A673 (cell line): Measurements from ENCODE around the gene MAP6. TPM values are rescaled to one million over a fixed set of nuclear protein-coding genes. Genes with fewer than 3 reads are reported as not detected.

Experiments used
- BruUV-seq: library from RNA; stranded (reverse); fragments of 400-500 nt; replicated peaks from 2 replicates; lab custom pipeline; 2021; lab: Mats Ljungman, UMichigan
- CTCF ChIA-PET: fragments of 300-600 bp; sonication (Branson Sonifier 250); formaldehyde crosslinking; loops from one replicate; lab custom pipeline; 2022; ENCODE audit warnings: antibody characterized with exemption; lab: Charles Lee
- POLR2A ChIA-PET: fragments of 300-600 bp; sonication (Branson Sonifier 250); formaldehyde crosslinking; loops from one replicate; lab custom pipeline; 2022; ENCODE audit warnings: antibody characterized with exemption; ENCODE audit not compliant: low non-redundant PET; lab: Charles Lee
- DNase-seq: peaks from one replicate; pipeline ENCODE4 v3.0.0-alpha.2; 2015; ENCODE audit warnings: low spot score
- H3K27ac ChIP-seq: fragments of 200-600 bp; sonication (generic); 2 replicates; pipeline ENCODE4 v1.5.1; 2016; ENCODE audit warnings: mixed run types, low read depth, mild to moderate bottlenecking, mixed read lengths, antibody characterized with exemption, low read length; ENCODE audit not compliant: poor library complexity, severe bottlenecking
- H3K27me3 ChIP-seq: fragments of 200-600 bp; sonication (generic); replicated peaks from 2 replicates; pipeline ENCODE4 v1.6.1; 2017; ENCODE audit warnings: mixed run types, low read depth, mild to moderate bottlenecking, mixed read lengths, antibody characterized with exemption, low read length; ENCODE audit not compliant: insufficient read depth, poor library complexity
- H3K36me3 ChIP-seq: fragments of 200-600 bp; sonication (generic); 2 replicates; pipeline ENCODE4 v1.6.1; 2016; ENCODE audit warnings: mixed run types, mild to moderate bottlenecking, mixed read lengths, antibody characterized with exemption, low read length; ENCODE audit not compliant: insufficient read depth, poor library complexity, severe bottlenecking
- H3K4me1 ChIP-seq: fragments of 200-600 bp; sonication (generic); 2 replicates; pipeline ENCODE4 v1.6.1; 2017; ENCODE audit warnings: mixed run types, mild to moderate bottlenecking, mixed read lengths, antibody characterized with exemption, low read length; ENCODE audit not compliant: insufficient read depth, poor library complexity, severe bottlenecking
- H3K4me3 ChIP-seq: fragments of 200-600 bp; sonication (generic); 2 replicates; pipeline ENCODE4 v1.5.1; 2016; ENCODE audit warnings: low read depth, mixed run types, mild to moderate bottlenecking, mixed read lengths, low read length; ENCODE audit not compliant: poor library complexity, severe bottlenecking
- H3K9me3 ChIP-seq: fragments of 200-600 bp; sonication (generic); 2 replicates; pipeline ENCODE4 v1.6.1; 2016; ENCODE audit warnings: mixed run types, low read depth, mild to moderate bottlenecking, mixed read lengths, antibody characterized with exemption, low read length; ENCODE audit not compliant: poor library complexity, severe bottlenecking
- CTCF ChIP-seq: fragments of 300-800, 200-600 bp; sonication (generic); conservative IDR thresholded peaks from 2 replicates; pipeline ENCODE4 v1.5.1; 2017; ENCODE audit warnings: low read depth, mild to moderate bottlenecking, antibody characterized with exemption, low read length, moderate library complexity, mixed read lengths
- EZH2 ChIP-seq: fragments of 200-600 bp; sonication (generic); IDR thresholded peaks from 2 replicates; pipeline ENCODE4 v1.6.1; 2017; ENCODE audit warnings: borderline replicate concordance, low read depth, mild to moderate bottlenecking, mixed read lengths, antibody characterized with exemption, low read length; ENCODE audit not compliant: poor library complexity, severe bottlenecking
- intact Hi-C: fragments of 100-400 bp; cut with micrococcal nuclease; formaldehyde crosslinking; loops from one replicate; pipeline ENCODE4 v1.10.0; 2022; ENCODE audit not compliant: unreplicated experiment
- total RNA-seq: library from RNA; stranded (reverse); gene quantifications from 2 replicates; pipeline ENCODE4 v1.2.3, GENCODE V29; 2021

MAP6 gene
- total RNA-seq, 1 experiment from 2014 or later, result not detected

GRCh38 chr11:75592715-75593114 lies 76.1 kb downstream of the MAP6 start:
- Histone ChIP-seq H3K27me3 (no peaks in the 10 kb centered on the region), H3K4me3 (no peak overlapping the region), H3K36me3 (no peaks in the 10 kb centered on the region), H3K4me1 (no peaks in the 10 kb centered on the region), H3K9me3 (no peaks in the 10 kb centered on the region), H3K27ac (no peak overlapping the region)
- DNase-seq, result no peak
- intact Hi-C loops, result loop anchor here (10.0 kb wide), 1 partner anchor 112 kb away; no protein-coding TSS in a partner anchor
- ChIA-PET CTCF (no interaction called here), POLR2A (interaction anchor here (0.6 kb wide), 1 partner anchor 24 kb away, joined by 3 read pairs; no protein-coding TSS in a partner anchor)
- BruUV-seq, result no TSS peak
- TF ChIP-seq EZH2 (no peak), CTCF (no peak)

GRCh38 chr11:75591966-75592365 lies 76.9 kb downstream of the MAP6 start:
- H3K36me3 ChIP-seq, result no peaks in the 10 kb centered on the region
- CTCF ChIA-PET, result no interaction called here
- H3K4me1 ChIP-seq, result no peaks in the 10 kb centered on the region
- H3K27me3 ChIP-seq, result no peaks in the 10 kb centered on the region
- BruUV-seq, result no TSS peak
- no peak for DNase-seq
- H3K27ac ChIP-seq, result no peak overlapping the region
- no peak for TF ChIP-seq EZH2
- no peak for TF ChIP-seq CTCF
- POLR2A ChIA-PET, result interaction anchor here (0.6 kb wide), 1 partner anchor 13 kb away, joined by 4 read pairs; no protein-coding TSS in a partner anchor
- no peak overlapping the region for H3K4me3 ChIP-seq
- intact Hi-C loops, result loop anchor here (10.0 kb wide), 1 partner anchor 113 kb away; no protein-coding TSS in a partner anchor
- H3K9me3 ChIP-seq, result no peaks in the 10 kb centered on the region

- intact Hi-C loops, result loop anchor here (10.0 kb wide), 1 partner anchor 113 kb away; no protein-coding TSS in a partner anchor
- TF ChIP-seq EZH2 (no peak), CTCF (no peak)
- no peak overlapping the region for H3K27ac ChIP-seq
- ChIA-PET POLR2A (interaction anchor here (0.6 kb wide), 1 partner anchor 13 kb away, joined by 4 read pairs; no protein-coding TSS in a partner anchor), CTCF (no interaction called here)
- DNase-seq, result no peak
- no peaks in the 10 kb centered on the region for H3K27me3 ChIP-seq
- H3K4me3 ChIP-seq, result no peak overlapping the region
- H3K4me1 ChIP-seq, result no peaks in the 10 kb centered on the region
- no peaks in the 10 kb centered on the region for H3K36me3 ChIP-seq
- no TSS peak for BruUV-seq
- H3K9me3 ChIP-seq, result no peaks in the 10 kb centered on the region
These were observed 77.5 kb downstream of the MAP6 start for GRCh38 chr11:75591371-75591770.
